OCI-LY7 (cell line): Measurements from ENCODE around the gene MYO18A. TPM values are rescaled to one million over a fixed set of nuclear protein-coding genes. Genes with fewer than 3 reads are reported as not detected.

ENCODE experiments used
- BruUV-seq: library from RNA; stranded (reverse); fragments of 400-500 nt; replicated peaks from 2 replicates; lab custom pipeline; 2021; lab: Mats Ljungman, UMichigan
- CTCF ChIA-PET: fragments of 300-600 bp; sonication (Branson Sonifier 250); formaldehyde crosslinking; loops from one replicate; lab custom pipeline; 2022; ENCODE audit warnings: antibody characterized with exemption; ENCODE audit not compliant: unreplicated experiment; lab: Charles Lee
- POLR2A ChIA-PET: fragments of 300-600 bp; sonication (Branson Sonifier 250); formaldehyde crosslinking; loops from one replicate; lab custom pipeline; 2022; ENCODE audit warnings: antibody characterized with exemption; lab: Charles Lee
- DNase-seq: peaks from one replicate; pipeline ENCODE4 v3.0.0-alpha.2; 2015; ENCODE audit warnings: low spot score
- H2AFZ ChIP-seq: fragments of 200-600 bp; sonication (generic), shearing (Covaris generic); 2 replicates; pipeline ENCODE4 v1.6.1; 2014; ENCODE audit warnings: mild to moderate bottlenecking, antibody characterized with exemption, low read length, moderate library complexity
- H3K27ac ChIP-seq: fragments of 200-600 bp; sonication (generic); 2 replicates; pipeline ENCODE4 v1.5.1; 2014; ENCODE audit warnings: mixed run types, low read depth, mild to moderate bottlenecking, moderate library complexity, low read length, inconsistent platforms; ENCODE audit not compliant: poor library complexity, severe bottlenecking
- H3K36me3 ChIP-seq: fragments of 200-600 bp; sonication (generic); 2 replicates; pipeline ENCODE4 v1.6.1; 2014; ENCODE audit warnings: mild to moderate bottlenecking, antibody characterized with exemption, low read length, moderate library complexity, mixed read lengths; ENCODE audit not compliant: insufficient read depth
- H3K4me1 ChIP-seq: fragments of 200-600 bp; sonication (generic); 2 replicates; pipeline ENCODE4 v1.5.1; 2014; ENCODE audit warnings: mild to moderate bottlenecking, low read length; ENCODE audit not compliant: insufficient read depth, poor library complexity, severe bottlenecking
- H3K4me2 ChIP-seq: fragments of 200-600 bp; sonication (generic); 2 replicates; pipeline ENCODE4 v1.6.1; 2014; ENCODE audit warnings: mild to moderate bottlenecking, low read length
- H3K4me3 ChIP-seq: fragments of 200-600 bp; sonication (generic); 2 replicates; pipeline ENCODE4 v1.5.1; 2014; ENCODE audit warnings: mild to moderate bottlenecking, low read depth, low read length; ENCODE audit not compliant: poor library complexity, severe bottlenecking
- H3K79me2 ChIP-seq: fragments of 200-600 bp; sonication (generic); 2 replicates; pipeline ENCODE4 v1.6.1; 2016; ENCODE audit warnings: low read depth, mild to moderate bottlenecking, low read length, moderate library complexity, mixed read lengths; ENCODE audit not compliant: insufficient read depth
- H3K9me2 ChIP-seq: fragments of 200-600 bp; sonication (generic); 2 replicates; pipeline ENCODE4 v1.6.1; 2016; ENCODE audit warnings: mild to moderate bottlenecking, low read length, mixed read lengths; ENCODE audit not compliant: insufficient read depth
- H3K9me3 ChIP-seq: fragments of 200-600 bp; sonication (generic); 2 replicates; pipeline ENCODE4 v1.6.1; 2014; ENCODE audit warnings: mild to moderate bottlenecking, mixed run types, low read length, mixed read lengths
- H4K20me1 ChIP-seq: fragments of 200-600 bp; sonication (generic); 2 replicates; pipeline ENCODE4 v1.6.1; 2014; ENCODE audit warnings: mild to moderate bottlenecking, antibody characterized with exemption, low read length, moderate library complexity, mixed read lengths; ENCODE audit not compliant: insufficient read depth
- CTCF ChIP-seq: fragments of 200-600 bp; sonication (generic); conservative IDR thresholded peaks from 2 replicates; pipeline ENCODE4 v1.5.1; 2014; ENCODE audit warnings: mild to moderate bottlenecking, antibody characterized with exemption, low read length, moderate library complexity, mixed read lengths
- EZH2phosphoT487 ChIP-seq: fragments of 200-600 bp; sonication (generic); IDR thresholded peaks from 2 replicates; pipeline ENCODE4 v1.6.1; 2018; ENCODE audit warnings: low read depth, borderline replicate concordance, mild to moderate bottlenecking, mixed run types, antibody characterized with exemption, low read length, moderate library complexity, mixed read lengths
- intact Hi-C: fragments of 100-400 bp; cut with micrococcal nuclease; formaldehyde crosslinking; loops from one replicate; pipeline ENCODE4 v1.10.0; 2022; ENCODE audit not compliant: unreplicated experiment
- total RNA-seq, 2 experiments: library from RNA; depleted of rRNA in 1 of 2; stranded (reverse); fragments of >200 nt in 1 of 2; shearing (Covaris generic) in 1 of 2; gene quantifications; 2 replicates each; pipeline ENCODE4 v1.2.3, GENCODE V29; 2014 to 2022

The MYO18A gene
- total RNA-seq, 2 experiments from 2014 or later, result 124 to 128 TPM

GRCh38 chr17:29094101-29094708 is 86.0 kb downstream of the MYO18A start:
- Histone ChIP-seq H3K27ac (no peak overlapping the region), H3K4me1 (no peaks in the 10 kb centered on the region), H3K79me2 (no peaks in the 10 kb centered on the region), H4K20me1 (no peaks in the 10 kb centered on the region), H3K9me2 (no peaks in the 10 kb centered on the region), H3K9me3 (no peaks in the 10 kb centered on the region), H3K4me3 (no peak overlapping the region), H3K36me3 (peaks cover 91% of the 10 kb centered on the region), H3K4me2 (no peak overlapping the region), H2AFZ (no peak overlapping the region)
- no peak for DNase-seq
- POLR2A ChIA-PET, result no interaction called here
- BruUV-seq, result no TSS peak
- intact Hi-C loops, result no loop called here
- no peak for TF ChIP-seq EZH2phosphoT487
- TF ChIP-seq CTCF, result no peak
- CTCF ChIA-PET, result interaction anchor here (0.8 kb wide), 1 partner anchor 14 kb away, joined by 3 read pairs; no protein-coding TSS in a partner anchor

- Histone ChIP-seq H2AFZ (no peak overlapping the region), H3K36me3 (peaks cover 95% of the 10 kb centered on the region), H3K9me2 (no peaks in the 10 kb centered on the region), H3K9me3 (no peaks in the 10 kb centered on the region), H3K4me1 (no peaks in the 10 kb centered on the region), H3K27ac (no peak overlapping the region), H3K79me2 (no peaks in the 10 kb centered on the region), H3K4me2 (no peak overlapping the region), H4K20me1 (no peaks in the 10 kb centered on the region), H3K4me3 (no peak overlapping the region)
- CTCF ChIA-PET, result no interaction called here
- no TSS peak for BruUV-seq
- POLR2A ChIA-PET, result no interaction called here
- intact Hi-C loops, result no loop called here
- no peak for DNase-seq
- no peak for TF ChIP-seq EZH2phosphoT487
- no peak for TF ChIP-seq CTCF
Observed at GRCh38 chr17:29093090-29093871, 86.9 kb downstream of the MYO18A start.
